ENCODE results near the gene POM121L12. TPM values are rescaled to one million over a fixed set of nuclear protein-coding genes. Genes with fewer than 3 reads are reported as not detected.

The POM121L12 gene
- polyA plus RNA-seq (2012; ENCODE audit: low read depth, missing spikeins) = not detected

DNA sequence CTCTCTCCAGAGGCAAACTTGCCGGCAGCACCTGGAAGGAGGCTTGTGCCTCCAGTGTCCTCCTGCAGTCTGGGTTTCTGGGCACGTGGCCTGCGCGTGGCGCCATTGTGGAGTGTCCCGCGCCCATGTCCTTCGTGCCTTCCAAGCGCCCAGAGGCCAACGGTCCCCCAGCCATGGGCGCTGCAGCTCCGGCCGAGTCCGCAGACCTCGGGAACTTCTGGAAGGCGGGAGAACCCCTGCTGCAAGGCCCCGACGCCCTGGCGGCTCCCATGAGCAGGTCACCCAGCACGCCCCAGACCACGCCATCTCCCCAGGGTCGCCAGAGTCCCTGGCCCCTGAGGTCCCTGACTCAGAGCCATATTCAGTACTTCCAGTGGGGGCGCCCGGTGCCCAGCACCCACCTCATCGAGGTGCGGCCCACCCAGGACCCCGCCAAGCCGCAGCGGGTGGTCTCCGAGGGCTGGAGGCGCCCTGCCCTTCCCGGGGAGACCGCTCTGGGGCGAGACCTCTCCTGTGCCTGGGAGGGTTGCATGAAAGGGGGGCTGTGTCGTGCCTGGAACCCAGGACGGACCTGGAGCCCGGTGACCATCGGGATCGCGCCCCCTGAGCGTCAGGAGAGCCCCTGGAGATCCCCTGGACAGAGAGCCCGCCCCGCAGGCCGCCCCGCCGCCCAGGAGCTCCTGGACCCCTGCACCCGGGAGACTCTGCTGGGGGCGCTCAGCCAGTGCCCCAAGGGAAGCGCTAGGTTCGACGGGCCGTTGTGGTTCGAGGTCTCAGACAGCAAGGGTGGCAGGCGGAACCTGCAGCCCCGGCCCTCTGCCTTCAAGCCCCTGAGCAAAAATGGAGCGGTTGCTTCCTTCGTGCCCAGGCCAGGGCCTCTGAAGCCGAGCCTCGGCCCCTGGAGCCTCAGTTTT is at the start of gene POM121L12:
TSS of gene POM121L12 (plus strand) at position 135 of the 914 bp plus-strand sequence. CDS start at position 174, 39 bp downstream.
- DNase-seq (ENCODE audit: insufficient read length, low spot score) (no peak), FAIRE-seq (no peak)
- TF ChIP-seq PAX5 (IDR thresholded peaks at IDR 0.05; ENCODE audit: insufficient read depth, low read length, severe bottlenecking) = no peak
- TF ChIP-seq POLR2AphosphoS5 (IDR thresholded peaks at IDR 0.05; ENCODE audit: low read depth, low read length) = no peak
- TF ChIP-seq POLR2A (IDR thresholded peaks at IDR 0.05; ENCODE audit: low read depth, low read length) = no peak
- TF ChIP-seq TAF1 (IDR thresholded peaks at IDR 0.05; ENCODE audit: low read depth, low read length) = no peak
- TF ChIP-seq SPI1 (IDR thresholded peaks at IDR 0.05; ENCODE audit: low read depth, low read length) = no peak
- TF ChIP-seq POU2F2 (IDR thresholded peaks at IDR 0.05; ENCODE audit: low read depth, low read length) = no peak

GRCh38 chr7:52992001-52992400 is 43.4 kb upstream of the POM121L12 start:
- FAIRE-seq (no peak), DNase-seq (ENCODE audit: insufficient read length, low spot score) (no peak)
- TF ChIP-seq PAX5 (IDR thresholded peaks at IDR 0.05; ENCODE audit: insufficient read depth, low read length, severe bottlenecking) (no peak), POLR2A (IDR thresholded peaks at IDR 0.05; ENCODE audit: low read depth, low read length) (no peak), POU2F2 (IDR thresholded peaks at IDR 0.05; ENCODE audit: low read depth, low read length) (no peak), TAF1 (IDR thresholded peaks at IDR 0.05; ENCODE audit: low read depth, low read length) (no peak), POLR2AphosphoS5 (IDR thresholded peaks at IDR 0.05; ENCODE audit: low read depth, low read length) (no peak), SPI1 (IDR thresholded peaks at IDR 0.05; ENCODE audit: low read depth, low read length) (no peak)

- FAIRE-seq (no peak), DNase-seq (ENCODE audit: insufficient read length, low spot score) (no peak)
- TF ChIP-seq POU2F2 (IDR thresholded peaks at IDR 0.05; ENCODE audit: low read depth, low read length) = no peak
- no peak for TF ChIP-seq TAF1 (IDR thresholded peaks at IDR 0.05; ENCODE audit: low read depth, low read length)
- TF ChIP-seq SPI1 (IDR thresholded peaks at IDR 0.05; ENCODE audit: low read depth, low read length) = no peak
- TF ChIP-seq PAX5 (IDR thresholded peaks at IDR 0.05; ENCODE audit: insufficient read depth, low read length, severe bottlenecking) = no peak
- no peak for TF ChIP-seq POLR2AphosphoS5 (IDR thresholded peaks at IDR 0.05; ENCODE audit: low read depth, low read length)
- no peak for TF ChIP-seq POLR2A (IDR thresholded peaks at IDR 0.05; ENCODE audit: low read depth, low read length)
These were observed 42.8 kb upstream of the POM121L12 start for GRCh38 chr7:52992479-52993162.

- DNase-seq (ENCODE audit: insufficient read length, low spot score) (no peak), FAIRE-seq (no peak)
- TF ChIP-seq SPI1 (IDR thresholded peaks at IDR 0.05; ENCODE audit: low read depth, low read length) (no peak), POU2F2 (IDR thresholded peaks at IDR 0.05; ENCODE audit: low read depth, low read length) (no peak), POLR2A (IDR thresholded peaks at IDR 0.05; ENCODE audit: low read depth, low read length) (no peak), POLR2AphosphoS5 (IDR thresholded peaks at IDR 0.05; ENCODE audit: low read depth, low read length) (no peak), PAX5 (IDR thresholded peaks at IDR 0.05; ENCODE audit: insufficient read depth, low read length, severe bottlenecking) (no peak), TAF1 (IDR thresholded peaks at IDR 0.05; ENCODE audit: low read depth, low read length) (no peak)
These were observed 39.8 kb upstream of the POM121L12 start for GRCh38 chr7:52995676-52996075.

GRCh38 chr7:53001221-53001620 is 34.2 kb upstream of the POM121L12 start:
- no peak for FAIRE-seq
- TF ChIP-seq PAX5 (IDR thresholded peaks at IDR 0.05; ENCODE audit: insufficient read depth, low read length, severe bottlenecking) (no peak), POLR2AphosphoS5 (IDR thresholded peaks at IDR 0.05; ENCODE audit: low read depth, low read length) (no peak), POLR2A (IDR thresholded peaks at IDR 0.05; ENCODE audit: low read depth, low read length) (no peak), TAF1 (IDR thresholded peaks at IDR 0.05; ENCODE audit: low read depth, low read length) (no peak), POU2F2 (IDR thresholded peaks at IDR 0.05; ENCODE audit: low read depth, low read length) (no peak), SPI1 (IDR thresholded peaks at IDR 0.05; ENCODE audit: low read depth, low read length) (no peak)
- DNase-seq (ENCODE audit: insufficient read length, low spot score) = no peak

DNA sequence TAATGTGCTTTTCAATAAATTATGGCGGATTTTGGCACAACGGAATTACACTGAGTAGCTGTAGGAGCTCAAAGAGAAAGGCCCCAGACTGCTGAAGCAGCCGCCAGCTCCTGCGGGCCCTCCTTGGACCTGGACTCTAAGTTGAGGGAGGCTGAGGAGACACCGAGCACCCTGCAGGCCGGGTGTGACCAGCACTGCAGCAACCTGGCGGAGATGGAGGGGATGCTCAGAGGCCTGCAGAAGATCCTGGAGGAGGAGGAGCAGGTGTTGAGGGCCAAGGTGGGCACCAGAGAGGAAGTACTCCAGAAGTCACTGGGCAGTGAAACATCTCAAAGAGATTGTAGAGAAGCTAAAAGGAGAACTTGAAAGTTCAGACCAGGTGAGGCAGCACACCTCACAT is 33.0 kb upstream of the POM121L12 start:
- no peak for FAIRE-seq
- TF ChIP-seq SPI1 (IDR thresholded peaks at IDR 0.05; ENCODE audit: low read depth, low read length) (no peak), POU2F2 (IDR thresholded peaks at IDR 0.05; ENCODE audit: low read depth, low read length) (no peak), POLR2A (IDR thresholded peaks at IDR 0.05; ENCODE audit: low read depth, low read length) (no peak), PAX5 (IDR thresholded peaks at IDR 0.05; ENCODE audit: insufficient read depth, low read length, severe bottlenecking) (no peak)
- DNase-seq (ENCODE audit: insufficient read length, low spot score) = no peak

DNA sequence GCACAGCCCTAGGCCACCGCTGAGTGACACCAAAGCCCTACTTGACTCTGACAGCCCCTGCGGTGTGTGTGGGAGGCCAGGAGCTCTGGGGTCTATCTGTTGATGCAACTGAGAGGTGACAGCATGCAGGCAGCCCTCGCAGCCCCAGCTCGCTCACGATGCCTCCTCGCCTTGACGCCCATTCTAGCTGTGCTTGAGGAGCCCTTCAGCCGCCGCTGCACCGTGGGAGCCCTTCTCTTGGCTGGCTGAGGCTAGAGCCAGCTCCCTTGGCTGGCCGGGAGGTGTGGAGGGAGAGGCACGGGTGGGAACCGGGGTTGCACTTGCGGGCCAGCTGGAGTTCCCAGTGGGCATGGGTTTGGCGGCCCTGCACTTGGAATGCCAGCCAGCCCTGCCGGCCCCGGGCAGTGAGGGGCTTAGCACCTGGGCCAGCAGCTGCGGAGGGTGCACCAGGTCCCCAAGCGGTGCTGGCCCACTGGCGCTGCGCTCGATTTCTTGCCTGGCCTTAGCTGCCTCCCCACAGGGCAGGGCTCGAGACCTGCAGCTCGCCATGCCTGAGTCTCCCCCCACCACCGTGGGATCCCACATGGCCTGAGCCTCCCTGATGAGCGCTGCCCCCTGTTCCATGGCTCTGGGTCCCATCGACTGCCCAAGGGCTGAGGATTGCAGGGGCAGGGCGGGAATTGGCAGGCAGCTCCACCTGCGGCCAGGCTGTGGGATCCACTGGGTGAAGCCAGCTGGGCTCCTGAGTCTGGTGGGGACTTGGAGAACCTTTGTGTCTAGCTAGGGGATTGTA is 31.6 kb upstream of the POM121L12 start:
- FAIRE-seq (no peak), DNase-seq (ENCODE audit: insufficient read length, low spot score) (no peak)
- TF ChIP-seq POU2F2 (IDR thresholded peaks at IDR 0.05; ENCODE audit: low read depth, low read length) = no peak
- no peak for TF ChIP-seq TAF1 (IDR thresholded peaks at IDR 0.05; ENCODE audit: low read depth, low read length)
- TF ChIP-seq POLR2AphosphoS5 (IDR thresholded peaks at IDR 0.05; ENCODE audit: low read depth, low read length) = no peak
- TF ChIP-seq POLR2A (IDR thresholded peaks at IDR 0.05; ENCODE audit: low read depth, low read length) = no peak
- TF ChIP-seq PAX5 (IDR thresholded peaks at IDR 0.05; ENCODE audit: insufficient read depth, low read length, severe bottlenecking) = no peak
- TF ChIP-seq SPI1 (IDR thresholded peaks at IDR 0.05; ENCODE audit: low read depth, low read length) = no peak

GRCh38 chr7:53013925-53014324 is 21.5 kb upstream of the POM121L12 start:
- TF ChIP-seq POLR2AphosphoS5 (IDR thresholded peaks at IDR 0.05; ENCODE audit: low read depth, low read length) (no peak), PAX5 (IDR thresholded peaks at IDR 0.05; ENCODE audit: insufficient read depth, low read length, severe bottlenecking) (no peak), POLR2A (IDR thresholded peaks at IDR 0.05; ENCODE audit: low read depth, low read length) (no peak), POU2F2 (IDR thresholded peaks at IDR 0.05; ENCODE audit: low read depth, low read length) (no peak), SPI1 (IDR thresholded peaks at IDR 0.05; ENCODE audit: low read depth, low read length) (no peak), TAF1 (IDR thresholded peaks at IDR 0.05; ENCODE audit: low read depth, low read length) (no peak)
- no peak for FAIRE-seq
- no peak for DNase-seq (ENCODE audit: insufficient read length, low spot score)
